Neuronal stem cell (in vitro differentiated cells): Measurements from ENCODE around the gene FOS.

Experiments
- DNase-seq: peaks from one replicate; pipeline ENCODE4 v3.0.0-alpha.2; 2013; ENCODE audit warnings: low spot score
- H2AFZ ChIP-seq: one replicate; pipeline ENCODE4 v1.6.1; 2013; ENCODE audit warnings: mild to moderate bottlenecking, low read length, inconsistent platforms
- H2AK5ac ChIP-seq: 2 replicates; pipeline ENCODE4 v1.6.1; 2013; ENCODE audit warnings: low read depth, mild to moderate bottlenecking, inconsistent platforms, low read length, moderate library complexity, mixed read lengths
- H2BK120ac ChIP-seq: 2 replicates; pipeline ENCODE4 v1.6.1; 2013; ENCODE audit warnings: low read depth, mild to moderate bottlenecking, inconsistent platforms, low read length, moderate library complexity, mixed read lengths
- H2BK12ac ChIP-seq: one replicate; pipeline ENCODE4 v1.6.1; 2013; ENCODE audit warnings: low read length, inconsistent platforms
- H2BK15ac ChIP-seq: 2 replicates; pipeline ENCODE4 v1.6.1; 2013; ENCODE audit warnings: mild to moderate bottlenecking, low read length, inconsistent platforms, mixed read lengths
- H2BK5ac ChIP-seq: one replicate; pipeline ENCODE4 v1.6.1; 2013; ENCODE audit warnings: inconsistent platforms, mild to moderate bottlenecking, low read length, moderate library complexity
- H3K14ac ChIP-seq: one replicate; pipeline ENCODE4 v1.6.1; 2013; ENCODE audit warnings: low read length, inconsistent platforms
- H3K18ac ChIP-seq: 2 replicates; pipeline ENCODE4 v1.6.1; 2013; ENCODE audit warnings: low read length, inconsistent platforms
- H3K23ac ChIP-seq: 2 replicates; pipeline ENCODE4 v1.6.1; 2013; ENCODE audit warnings: low read depth, mild to moderate bottlenecking, mixed read lengths, low read length, inconsistent platforms; ENCODE audit not compliant: poor library complexity
- H3K27ac ChIP-seq: replicated peaks from 3 replicates; pipeline ENCODE4 v1.5.1; 2013; ENCODE audit warnings: low read length, inconsistent platforms
- H3K27me3 ChIP-seq, 3 experiments: 2 replicates each; pipeline ENCODE4 v1.6.1; 2013; ENCODE audit warnings: low read length in 3 of 3, mild to moderate bottlenecking in 2 of 3, inconsistent platforms in 1 of 3, low read depth in 1 of 3, mixed read lengths in 1 of 3, moderate library complexity in 1 of 3; ENCODE audit not compliant: control insufficient read depth in 3 of 3, insufficient read depth in 3 of 3
- H3K36me3 ChIP-seq, 2 donors: replicated peaks in 1 of 2; 2 replicates each; pipeline ENCODE4 v1.6.1; 2013; ENCODE audit warnings: low read length in 2 of 2; ENCODE audit not compliant: control insufficient read depth in 2 of 2, insufficient read depth in 2 of 2
- H3K4ac ChIP-seq: 2 replicates; pipeline ENCODE4 v1.6.1; 2013; ENCODE audit warnings: inconsistent platforms, mild to moderate bottlenecking, low read length, moderate library complexity
- H3K4me1 ChIP-seq, 2 donors: 1 replicate in 1 of 2; 2 replicates in 1 of 2; pipeline ENCODE4 v1.6.1; 2013; ENCODE audit warnings: low read length in 2 of 2, low read depth in 1 of 2; ENCODE audit not compliant: control insufficient read depth in 2 of 2, insufficient read depth in 1 of 2
- H3K4me2 ChIP-seq: one replicate; pipeline ENCODE4 v1.6.1; 2013; ENCODE audit warnings: mild to moderate bottlenecking, low read length, inconsistent platforms; ENCODE audit not compliant: insufficient read depth, poor library complexity, severe bottlenecking
- H3K4me3 ChIP-seq, 2 donors: 2 replicates each; pipeline ENCODE4 v1.5.1; 2013; ENCODE audit warnings: low read length in 2 of 2, mild to moderate bottlenecking in 2 of 2, inconsistent platforms in 1 of 2, moderate library complexity in 1 of 2
- H3K79me1 ChIP-seq: one replicate; pipeline ENCODE4 v1.6.1; 2013; ENCODE audit warnings: low read depth, mild to moderate bottlenecking, inconsistent platforms, low read length, moderate library complexity
- H3K9ac ChIP-seq: one replicate; pipeline ENCODE4 v1.6.1; 2013; ENCODE audit warnings: mild to moderate bottlenecking, low read depth, low read length, inconsistent platforms; ENCODE audit not compliant: poor library complexity
- H3K9me3 ChIP-seq, 2 donors: replicated peaks in 1 of 2; 2 replicates each; pipeline versions ENCODE3 to v1.6.1; 2013; ENCODE audit warnings: low read length in 2 of 2, mild to moderate bottlenecking in 2 of 2, inconsistent platforms in 1 of 2, low read depth in 1 of 2, mixed read lengths in 1 of 2, moderate library complexity in 1 of 2; ENCODE audit not compliant: control insufficient read depth in 2 of 2, insufficient read depth in 1 of 2
- H4K8ac ChIP-seq: one replicate; pipeline ENCODE4 v1.6.1; 2013; ENCODE audit warnings: low read depth, mild to moderate bottlenecking, inconsistent platforms, low read length, moderate library complexity
- H4K91ac ChIP-seq: one replicate; pipeline ENCODE4 v1.6.1; 2013; ENCODE audit warnings: low read length, low read depth, mild to moderate bottlenecking, inconsistent platforms; ENCODE audit not compliant: poor library complexity
- WGBS, 2 donors: extraction: QIAGEN DNeasy Blood & Tissue Kit; methylation state at CpG; one replicate each; pipeline ENCODE4 v1.1.7; 2013; ENCODE audit warnings: missing lambda C conversion rate in 2 of 2, mixed read lengths in 1 of 2; ENCODE audit not compliant: insufficient read length in 2 of 2, insufficient replicate concordance in 1 of 2; ENCODE audit errors: extremely low coverage in 2 of 2; 5-methylcytosine and 5-hydroxymethylcytosine counted together

The FOS gene

DNA sequence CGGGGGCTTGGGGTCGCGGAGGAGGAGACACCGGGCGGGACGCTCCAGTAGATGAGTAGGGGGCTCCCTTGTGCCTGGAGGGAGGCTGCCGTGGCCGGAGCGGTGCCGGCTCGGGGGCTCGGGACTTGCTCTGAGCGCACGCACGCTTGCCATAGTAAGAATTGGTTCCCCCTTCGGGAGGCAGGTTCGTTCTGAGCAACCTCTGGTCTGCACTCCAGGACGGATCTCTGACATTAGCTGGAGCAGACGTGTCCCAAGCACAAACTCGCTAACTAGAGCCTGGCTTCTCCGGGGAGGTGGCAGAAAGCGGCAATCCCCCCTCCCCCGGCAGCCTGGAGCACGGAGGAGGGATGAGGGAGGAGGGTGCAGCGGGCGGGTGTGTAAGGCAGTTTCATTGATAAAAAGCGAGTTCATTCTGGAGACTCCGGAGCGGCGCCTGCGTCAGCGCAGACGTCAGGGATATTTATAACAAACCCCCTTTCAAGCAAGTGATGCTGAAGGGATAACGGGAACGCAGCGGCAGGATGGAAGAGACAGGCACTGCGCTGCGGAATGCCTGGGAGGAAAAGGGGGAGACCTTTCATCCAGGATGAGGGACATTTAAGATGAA lies 630 bp downstream of the FOS start:
- Histone ChIP-seq H2BK15ac (peak overlapping the region; percentile 7), H2BK120ac (no peak overlapping the region), H3K23ac (peak overlapping the region; percentile 93), H3K9ac (peak overlapping the region; percentile 98), H3K27me3 (peaks cover 2 to 24% (median 13%) of the 10 kb centered on the region in 3 experiments), H3K4ac (no peak overlapping the region), H2BK12ac (no peak overlapping the region), H3K36me3 (peaks cover 7 to 19% of the 10 kb centered on the region in 2 donors), H3K14ac (peak overlapping the region; percentile 1), H2BK5ac (peak overlapping the region; percentile 100), H3K18ac (peak overlapping the region; percentile 61), H4K8ac (no peak overlapping the region), H3K4me2 (peak overlapping the region; percentile 98), H2AFZ (peak overlapping the region; percentile 97), H2AK5ac (no peak overlapping the region), H3K4me1 (peaks cover 2 to 23% of the 10 kb centered on the region in 2 donors), H3K9me3 (no peaks in the 10 kb centered on the region), H3K4me3 (peak overlapping the region; percentile 70 to 90), H3K79me1 (no peaks in the 10 kb centered on the region), H3K27ac (no peak overlapping the region), H4K91ac (no peak overlapping the region)
- no peak for DNase-seq
- WGBS, 2 donors = no CpG with 5 or more reads among the region's 38 CpGs

- peak overlapping the region; percentile 98 for H3K4me2 ChIP-seq
- no peak overlapping the region for H3K27ac ChIP-seq
- H3K23ac ChIP-seq = peak overlapping the region; percentile 76
- H2BK15ac ChIP-seq = no peak overlapping the region
- H3K4me1 ChIP-seq = peaks cover 2 to 22% of the 10 kb centered on the region in 2 donors
- no peaks in the 10 kb centered on the region for H3K9me3 ChIP-seq
- DNase-seq = no peak
- peak overlapping the region; percentile 42 for H3K14ac ChIP-seq
- no CpG with 5 or more reads among the region's 26 CpGs for WGBS, 2 donors
- H3K18ac ChIP-seq = peak overlapping the region; percentile 73
- H4K91ac ChIP-seq = no peak overlapping the region
- peak overlapping the region; percentile 70 to 90 for H3K4me3 ChIP-seq
- H3K27me3 ChIP-seq = peaks cover 2 to 24% (median 12%) of the 10 kb centered on the region in 3 experiments
- peaks cover 7 to 19% of the 10 kb centered on the region in 2 donors for H3K36me3 ChIP-seq
- peak overlapping the region; percentile 50 for H3K9ac ChIP-seq
- no peak overlapping the region for H2BK12ac ChIP-seq
- no peak overlapping the region for H2BK120ac ChIP-seq
- H4K8ac ChIP-seq = no peak overlapping the region
- H2AFZ ChIP-seq = peak overlapping the region; percentile 97
- H2AK5ac ChIP-seq = no peak overlapping the region
- no peak overlapping the region for H2BK5ac ChIP-seq
- H3K79me1 ChIP-seq = no peaks in the 10 kb centered on the region
- H3K4ac ChIP-seq = no peak overlapping the region
Measured at GRCh38 chr14:75279763-75280290, 1.2 kb downstream of the FOS start.

DNA sequence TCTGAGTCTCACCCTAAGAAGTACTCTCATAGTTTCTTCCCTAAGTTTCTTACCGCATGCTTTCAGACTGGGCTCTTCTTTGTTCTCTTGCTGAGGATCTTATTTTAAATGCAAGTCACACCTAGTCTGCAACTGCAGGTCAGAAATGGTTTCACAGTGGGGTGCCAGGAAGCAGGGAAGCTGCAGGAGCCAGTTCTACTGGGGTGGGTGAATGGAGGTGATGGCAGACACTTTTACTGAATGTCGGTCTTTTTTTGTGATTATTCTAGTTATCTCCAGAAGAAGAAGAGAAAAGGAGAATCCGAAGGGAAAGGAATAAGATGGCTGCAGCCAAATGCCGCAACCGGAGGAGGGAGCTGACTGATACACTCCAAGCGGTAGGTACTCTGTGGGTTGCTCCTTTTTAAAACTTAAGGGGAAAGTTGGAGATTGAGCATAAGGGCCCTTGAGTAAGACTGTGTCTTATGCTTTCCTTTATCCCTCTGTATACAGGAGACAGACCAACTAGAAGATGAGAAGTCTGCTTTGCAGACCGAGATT lies 1.7 kb downstream of the FOS start:
- no peaks in the 10 kb centered on the region for H3K9me3 ChIP-seq
- H3K9ac ChIP-seq = no peak overlapping the region
- WGBS, 2 donors = no CpG with 5 or more reads among the region's 7 CpGs
- no peak for DNase-seq
- H3K14ac ChIP-seq = no peak overlapping the region
- no peak overlapping the region for H2BK12ac ChIP-seq
- no peak overlapping the region for H2BK120ac ChIP-seq
- H2BK15ac ChIP-seq = no peak overlapping the region
- no peak overlapping the region for H3K27ac ChIP-seq
- no peak overlapping the region for H3K18ac ChIP-seq
- H3K4me1 ChIP-seq = peaks cover 2 to 19% of the 10 kb centered on the region in 2 donors
- H4K8ac ChIP-seq = no peak overlapping the region
- no peak overlapping the region for H2AK5ac ChIP-seq
- peaks cover 2 to 24% (median 8%) of the 10 kb centered on the region in 3 experiments for H3K27me3 ChIP-seq
- peak overlapping the region; percentile 97 for H2AFZ ChIP-seq
- H4K91ac ChIP-seq = no peak overlapping the region
- peak overlapping the region; percentile 98 for H3K4me2 ChIP-seq
- H3K36me3 ChIP-seq = peaks cover 7 to 19% of the 10 kb centered on the region in 2 donors
- no peak overlapping the region for H3K4ac ChIP-seq
- H3K79me1 ChIP-seq = no peaks in the 10 kb centered on the region
- no peak overlapping the region for H2BK5ac ChIP-seq
- no peak overlapping the region for H3K23ac ChIP-seq
- peak overlapping the region; percentile 70 to 90 for H3K4me3 ChIP-seq
